Breast epithelium (tissue), 3 donors: Measurements from ENCODE around the gene ARHGAP9.

ENCODE experiments used
- POLR2A ChIP-seq: fragments of 450-650 bp; IDR thresholded peaks from one replicate; pipeline ENCODE4 v1.6.1; 2016; ENCODE audit warnings: antibody characterized with exemption, mild to moderate bottlenecking, moderate library complexity
- POLR2AphosphoS5 ChIP-seq, 3 donors: sonication (generic); formaldehyde crosslinking; IDR thresholded peaks; one replicate each; pipeline ENCODE4 v1.6.1; 2017; ENCODE audit warnings: antibody characterized with exemption in 3 of 3

DNA sequence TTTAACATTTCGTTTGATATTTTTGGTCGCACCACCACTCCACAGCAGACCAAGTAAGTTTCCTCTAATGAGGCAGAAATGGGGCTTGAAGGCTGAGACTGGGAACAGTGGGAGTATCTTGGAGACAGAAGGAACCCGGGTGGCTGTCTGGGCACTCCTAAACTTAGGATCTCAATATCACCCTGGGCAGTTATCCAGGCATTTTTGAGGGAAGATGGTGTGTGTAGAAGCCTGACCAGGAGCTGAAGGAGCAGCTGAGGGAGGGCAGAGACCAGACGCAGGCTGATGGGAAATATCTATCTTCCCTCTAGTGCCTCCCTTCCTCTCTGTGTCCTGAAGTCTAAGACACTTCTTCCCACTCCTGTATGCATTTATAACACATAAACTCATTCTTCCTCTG is 18.9 kb upstream of the ARHGAP9 start:
- TF ChIP-seq POLR2A (no peak), POLR2AphosphoS5 (IDR thresholded peaks at IDR 0.05) (no peak)
